Measurements from ENCODE around the gene DBT.
A peak's percentile ranks its signal among the peaks of the same experiment; 100 is the strongest.
"Not testable (repeated sequence)": the region's sequence is repeated elsewhere in the genome, so short reads cannot be mapped to it uniquely, and the experiment has no call there.

The DBT gene

GRCh38 chr1:100265562-100265930, 15.9 kb upstream of the DBT start:
- Mint-ChIP-seq H3K4me1 (peaks cover 38% of the 10 kb centered on the region), H3K36me3 (peaks cover 29% of the 10 kb centered on the region), H3K9me3 (no peaks in the 10 kb centered on the region), H3K4me3 (peak overlapping the region; percentile 100), H3K27me3 (no peaks in the 10 kb centered on the region), H3K27ac (peak overlapping the region; percentile 98)
- ATAC-seq = peak; percentile 48

DNA sequence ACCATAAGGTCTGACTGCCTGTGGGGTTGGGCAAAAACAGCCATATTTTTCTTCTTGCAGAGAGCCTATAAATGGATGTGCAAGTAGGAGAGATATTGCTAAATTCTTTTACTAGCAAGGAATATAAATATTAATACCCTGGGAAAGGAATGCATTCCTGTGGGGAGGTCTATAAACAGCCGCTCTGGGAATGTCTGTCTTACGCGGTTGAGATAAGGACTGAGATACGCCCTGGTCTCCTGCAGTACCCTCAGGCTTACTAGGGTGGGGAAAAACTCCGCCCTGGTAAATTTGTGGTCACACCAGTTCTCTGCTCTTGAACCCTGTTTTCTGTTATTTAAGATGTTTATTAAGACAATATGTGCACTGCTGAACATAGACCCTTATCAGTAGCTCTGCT, 14.4 kb upstream of the DBT start:
- H3K27ac Mint-ChIP-seq, H3K27me3 Mint-ChIP-seq, H3K9me3 Mint-ChIP-seq, ATAC-seq, H3K4me3 Mint-ChIP-seq: not testable (repeated sequence)
- H3K36me3 Mint-ChIP-seq = peaks cover 20% of the 10 kb centered on the region
- H3K4me1 Mint-ChIP-seq = peaks cover 30% of the 10 kb centered on the region

GRCh38 chr1:100261686-100262085, 12.1 kb upstream of the DBT start:
- Mint-ChIP-seq H3K27ac (no peak overlapping the region), H3K4me3 (no peak overlapping the region), H3K27me3 (no peaks in the 10 kb centered on the region), H3K36me3 (peaks cover 20% of the 10 kb centered on the region), H3K4me1 (peaks cover 21% of the 10 kb centered on the region), H3K9me3 (no peaks in the 10 kb centered on the region)
- ATAC-seq = no peak

GRCh38 chr1:100258427-100258826, 8.8 kb upstream of the DBT start:
- H3K9me3 Mint-ChIP-seq, H3K4me3 Mint-ChIP-seq, H3K27ac Mint-ChIP-seq, H3K36me3 Mint-ChIP-seq, ATAC-seq, H3K27me3 Mint-ChIP-seq, H3K4me1 Mint-ChIP-seq: not testable (repeated sequence)

DNA sequence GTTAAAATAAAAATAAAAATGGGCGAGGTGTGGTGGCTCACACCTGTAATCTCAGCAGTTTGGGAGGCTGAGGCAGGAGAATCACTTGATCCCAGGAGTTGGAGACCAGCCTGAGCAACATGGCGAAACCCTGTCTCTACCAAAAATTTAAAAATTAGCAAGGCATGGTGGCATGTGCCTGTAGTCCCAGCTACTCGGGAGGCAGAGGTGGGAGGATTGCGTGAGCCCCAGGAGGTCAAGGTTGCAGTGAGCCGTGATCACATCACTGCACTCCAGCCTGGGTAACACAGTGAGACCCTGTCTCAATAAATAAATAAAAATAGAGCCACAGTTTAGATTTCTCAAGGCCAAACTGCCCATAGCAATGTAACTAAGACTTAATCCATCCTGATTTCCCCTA, 6.6 kb upstream of the DBT start:
- ATAC-seq, H3K27me3 Mint-ChIP-seq, H3K4me3 Mint-ChIP-seq: not testable (repeated sequence)

GRCh38 chr1:100253552-100253951, 3.9 kb upstream of the DBT start:
- H3K27ac Mint-ChIP-seq = no peak overlapping the region
- no peak overlapping the region for H3K4me3 Mint-ChIP-seq
- H3K9me3 Mint-ChIP-seq = no peaks in the 10 kb centered on the region
- no peaks in the 10 kb centered on the region for H3K36me3 Mint-ChIP-seq
- no peak for ATAC-seq
- no peaks in the 10 kb centered on the region for H3K27me3 Mint-ChIP-seq
- no peaks in the 10 kb centered on the region for H3K4me1 Mint-ChIP-seq

More for the DNA sequence above, 6.6 kb upstream of the DBT start:
- not testable (repeated sequence) for H3K36me3 Mint-ChIP-seq, H3K9me3 Mint-ChIP-seq, H3K4me1 Mint-ChIP-seq, H3K27ac Mint-ChIP-seq

DNA sequence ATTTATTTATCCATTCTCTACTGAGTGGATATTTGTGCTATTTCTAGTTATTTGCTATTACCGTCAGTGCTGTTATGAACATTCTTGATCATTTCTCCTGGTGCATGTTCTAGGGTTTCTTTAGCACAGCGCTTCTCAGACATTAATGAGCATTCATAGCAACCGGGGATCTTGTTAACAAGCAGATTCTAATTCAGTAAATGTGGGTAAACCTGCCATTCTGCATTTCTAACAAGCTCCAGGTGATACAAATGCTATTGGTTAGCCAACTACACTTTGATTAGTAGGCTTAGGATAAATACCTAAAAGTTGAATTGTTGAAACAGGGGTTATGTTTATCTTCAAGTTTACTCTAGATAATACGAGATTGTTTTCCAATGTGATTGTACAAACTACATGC, 3.3 kb upstream of the DBT start:
- H3K4me1 Mint-ChIP-seq = no peaks in the 10 kb centered on the region
- no peaks in the 10 kb centered on the region for H3K27me3 Mint-ChIP-seq
- no peak overlapping the region for H3K27ac Mint-ChIP-seq
- H3K4me3 Mint-ChIP-seq = no peak overlapping the region
- no peaks in the 10 kb centered on the region for H3K36me3 Mint-ChIP-seq
- H3K9me3 Mint-ChIP-seq = no peaks in the 10 kb centered on the region
- no peak for ATAC-seq

DNA sequence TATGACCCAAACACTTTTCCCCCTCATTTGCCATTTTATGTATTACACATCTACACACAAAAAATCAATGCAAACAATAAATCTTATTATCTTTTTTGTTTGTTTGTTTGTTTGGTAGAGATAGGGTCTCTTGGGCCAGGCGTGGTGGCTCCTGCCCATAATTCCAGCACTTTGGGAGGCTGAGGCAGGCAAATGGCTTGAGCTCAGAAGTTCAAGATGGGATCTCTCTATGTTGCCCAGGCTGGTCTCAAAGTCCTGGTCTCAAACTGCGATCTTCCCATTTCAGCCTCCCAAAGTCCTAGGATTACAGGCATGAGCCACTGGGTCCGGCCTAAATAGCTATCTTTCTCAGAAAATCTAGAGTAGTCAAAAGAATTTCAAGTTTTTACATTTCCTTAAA, 1.2 kb upstream of the DBT start:
- Mint-ChIP-seq H3K4me3 (no peak overlapping the region), H3K27ac (no peak overlapping the region), H3K4me1 (peaks cover 10% of the 10 kb centered on the region), H3K27me3 (no peaks in the 10 kb centered on the region), H3K9me3 (no peaks in the 10 kb centered on the region), H3K36me3 (no peaks in the 10 kb centered on the region)
- ATAC-seq = no peak

- Mint-ChIP-seq H3K27ac (no peak overlapping the region), H3K4me1 (peaks cover 10% of the 10 kb centered on the region), H3K4me3 (no peak overlapping the region), H3K27me3 (no peaks in the 10 kb centered on the region), H3K9me3 (no peaks in the 10 kb centered on the region), H3K36me3 (no peaks in the 10 kb centered on the region)
- ATAC-seq = no peak
Measured at GRCh38 chr1:100250264-100250663, 630 bp upstream of the DBT start.

DNA sequence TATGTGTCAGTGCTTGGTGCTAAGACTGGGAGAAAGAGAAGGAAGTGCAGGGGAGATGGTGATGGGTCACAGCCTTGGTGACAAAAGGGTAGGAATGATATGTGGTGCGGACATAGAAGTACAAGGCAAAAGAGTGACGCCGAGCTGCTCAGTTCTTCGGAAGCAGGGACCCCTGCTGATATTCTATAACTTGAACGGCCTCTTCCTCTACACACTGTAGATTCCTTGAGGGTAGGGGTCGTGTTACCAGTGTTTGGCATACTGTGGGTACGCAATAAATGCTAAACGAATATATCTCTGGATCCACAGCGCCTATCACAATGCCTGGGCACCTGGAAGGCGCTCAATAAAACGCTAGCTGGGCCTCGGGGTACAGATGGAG, 488 bp downstream of the DBT start:
- ATAC-seq = peak; percentile 2
- Mint-ChIP-seq H3K4me3 (no peak overlapping the region), H3K27ac (no peak overlapping the region)

GRCh38 chr1:100246738-100247137, 2.9 kb downstream of the DBT start:
- no peaks in the 10 kb centered on the region for H3K9me3 Mint-ChIP-seq
- H3K27me3 Mint-ChIP-seq = no peaks in the 10 kb centered on the region
- H3K27ac Mint-ChIP-seq = no peak overlapping the region
- H3K4me3 Mint-ChIP-seq = no peak overlapping the region
- H3K36me3 Mint-ChIP-seq = peaks cover 10% of the 10 kb centered on the region
- ATAC-seq = no peak
- H3K4me1 Mint-ChIP-seq = peaks cover 22% of the 10 kb centered on the region

More for the DNA sequence above, 488 bp downstream of the DBT start:
- Mint-ChIP-seq H3K36me3 (peaks cover 2% of the 10 kb centered on the region), H3K4me1 (peaks cover 14% of the 10 kb centered on the region), H3K27me3 (no peaks in the 10 kb centered on the region), H3K9me3 (no peaks in the 10 kb centered on the region)

DNA sequence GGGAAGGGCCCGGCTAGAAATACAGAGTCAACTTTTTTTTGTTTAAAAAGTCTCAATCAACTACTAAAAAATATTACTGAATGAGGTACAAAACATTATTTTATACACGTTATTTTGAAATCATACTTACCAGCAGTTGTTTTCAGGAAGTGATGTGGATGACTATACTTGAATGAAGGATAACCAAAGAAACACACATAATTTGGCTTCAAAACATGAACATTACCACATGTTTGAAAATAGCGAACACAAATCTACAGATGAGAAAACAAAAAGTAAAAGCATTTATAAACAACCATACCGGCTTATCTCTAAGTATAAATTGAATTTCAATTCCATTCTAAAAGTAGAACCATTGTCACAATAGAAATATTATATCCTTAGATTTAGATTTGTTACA, 9.0 kb downstream of the DBT start:
- ATAC-seq = no peak
- peaks cover 12% of the 10 kb centered on the region for H3K4me1 Mint-ChIP-seq
- H3K4me3 Mint-ChIP-seq = no peak overlapping the region
- H3K36me3 Mint-ChIP-seq = peaks cover 41% of the 10 kb centered on the region
- no peaks in the 10 kb centered on the region for H3K9me3 Mint-ChIP-seq
- H3K27ac Mint-ChIP-seq = no peak overlapping the region
- no peaks in the 10 kb centered on the region for H3K27me3 Mint-ChIP-seq

DNA sequence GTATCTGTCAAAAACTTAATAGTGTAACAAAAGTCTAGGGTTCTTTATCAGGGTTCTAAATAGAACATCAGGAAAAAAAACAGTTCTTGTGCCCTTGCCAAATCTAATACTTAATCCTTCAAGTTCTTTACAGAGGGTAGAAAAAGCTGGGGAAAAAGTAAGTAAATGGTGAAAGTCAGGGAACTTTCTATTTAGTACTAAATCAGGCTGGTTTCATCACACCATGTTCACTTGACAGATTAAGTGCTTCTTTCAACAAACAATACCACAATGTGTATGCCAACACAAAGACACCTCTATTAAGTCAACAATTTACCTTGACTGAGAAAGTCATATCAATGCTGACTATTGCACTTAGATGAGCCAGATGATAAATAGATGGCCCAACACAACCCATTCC, 9.7 kb downstream of the DBT start:
- H3K4me1 Mint-ChIP-seq = peaks cover 12% of the 10 kb centered on the region

DNA sequence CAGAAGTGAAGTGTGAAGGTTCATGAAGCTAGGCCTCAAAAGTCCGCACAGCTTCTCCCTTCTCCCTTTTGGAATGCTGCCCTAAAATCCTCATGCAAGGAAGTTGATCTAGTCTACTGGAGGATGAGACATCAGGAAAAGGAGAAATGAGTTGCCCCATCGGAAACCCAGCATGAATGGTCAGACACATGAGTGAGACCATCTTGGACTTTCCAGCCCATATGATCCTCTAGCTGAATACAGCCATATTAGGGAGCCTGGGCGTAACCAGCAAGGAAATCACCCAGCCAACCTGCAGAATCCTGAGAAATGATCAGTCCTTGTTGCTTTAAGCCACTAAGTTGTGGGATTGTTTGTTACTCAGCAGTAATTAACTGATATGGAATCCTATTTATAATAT, 12.5 kb downstream of the DBT start:
- Mint-ChIP-seq H3K4me1 (no peaks in the 10 kb centered on the region), H3K9me3 (no peaks in the 10 kb centered on the region), H3K4me3 (no peak overlapping the region), H3K27ac (no peak overlapping the region), H3K27me3 (no peaks in the 10 kb centered on the region), H3K36me3 (peaks cover 49% of the 10 kb centered on the region)
- no peak for ATAC-seq

More for the DNA sequence above, 9.7 kb downstream of the DBT start:
- no peak overlapping the region for H3K4me3 Mint-ChIP-seq
- peaks cover 41% of the 10 kb centered on the region for H3K36me3 Mint-ChIP-seq
- H3K27me3 Mint-ChIP-seq = no peaks in the 10 kb centered on the region
- no peak overlapping the region for H3K27ac Mint-ChIP-seq
- no peaks in the 10 kb centered on the region for H3K9me3 Mint-ChIP-seq
- no peak for ATAC-seq

- ATAC-seq = no peak
- peaks cover 56% of the 10 kb centered on the region for H3K36me3 Mint-ChIP-seq
Measured at GRCh38 chr1:100234432-100234831, 15.2 kb downstream of the DBT start.

DNA sequence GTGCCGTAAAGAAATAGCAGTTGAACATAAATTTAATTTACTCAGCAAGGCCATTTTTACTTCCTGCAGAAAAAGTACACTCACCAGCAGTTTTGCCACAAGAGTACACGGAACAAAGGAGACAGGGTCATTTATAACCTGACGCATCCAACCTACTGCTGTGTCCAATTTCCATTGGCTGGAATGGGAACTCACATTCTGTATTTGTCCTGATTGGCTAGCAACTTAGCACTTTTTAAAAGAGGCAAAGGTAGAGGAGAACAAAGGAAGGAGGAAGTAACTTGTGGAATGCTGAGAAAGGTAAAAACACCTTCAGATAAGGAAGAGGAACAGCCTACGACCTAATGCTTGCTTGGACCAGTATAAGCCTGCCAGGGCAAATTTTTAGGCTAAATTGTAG, 16.1 kb downstream of the DBT start:
- not testable (repeated sequence) for H3K4me1 Mint-ChIP-seq, H3K27me3 Mint-ChIP-seq, H3K4me3 Mint-ChIP-seq, H3K27ac Mint-ChIP-seq, ATAC-seq, H3K9me3 Mint-ChIP-seq
- peaks cover 47% of the 10 kb centered on the region for H3K36me3 Mint-ChIP-seq

More at GRCh38 chr1:100234432-100234831, 15.2 kb downstream of the DBT start:
- H3K4me1 Mint-ChIP-seq = no peaks in the 10 kb centered on the region
- H3K9me3 Mint-ChIP-seq = no peaks in the 10 kb centered on the region
- H3K4me3 Mint-ChIP-seq = no peak overlapping the region
- no peaks in the 10 kb centered on the region for H3K27me3 Mint-ChIP-seq
- H3K27ac Mint-ChIP-seq = no peak overlapping the region

DNA sequence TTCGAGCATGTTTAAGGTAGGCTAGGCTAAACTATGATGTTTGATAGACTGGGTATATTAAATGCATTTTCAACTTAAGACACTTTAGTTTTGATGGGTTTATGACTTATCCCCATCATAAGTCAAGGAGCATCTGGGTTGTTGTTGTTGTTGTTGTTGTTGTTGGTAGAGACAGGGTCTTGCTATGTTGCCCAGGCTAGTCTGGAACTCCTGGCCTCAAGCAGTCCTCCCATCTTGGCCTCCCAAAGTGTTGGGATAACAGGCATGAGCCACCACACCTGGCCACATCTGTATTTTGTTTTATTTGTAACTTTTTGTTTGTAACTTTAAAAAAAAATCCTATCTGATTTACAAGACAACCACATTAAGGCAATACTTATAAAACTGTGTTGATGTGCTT, 17.5 kb downstream of the DBT start:
- Mint-ChIP-seq H3K27ac (no peak overlapping the region), H3K9me3 (no peaks in the 10 kb centered on the region)

More for the DNA sequence above, 17.5 kb downstream of the DBT start:
- Mint-ChIP-seq H3K27me3 (no peaks in the 10 kb centered on the region), H3K36me3 (peaks cover 44% of the 10 kb centered on the region), H3K4me1 (no peaks in the 10 kb centered on the region), H3K4me3 (no peak overlapping the region)
- ATAC-seq = no peak
